GM18499 (cell line): Measurements from ENCODE around the gene TRIM25.

Experiments used
- ATAC-seq: cut with Tn5 transposase; IDR thresholded peaks from one replicate; pipeline ENCODE4 v1.9.1; 2021; ENCODE audit warnings: moderate number of reproducible peaks; ENCODE audit not compliant: insufficient read depth, unreplicated experiment

The TRIM25 gene

GRCh38 chr17:56928586-56928985 lies 14.7 kb upstream of the TRIM25 start:
- no peak for ATAC-seq

- no peak for ATAC-seq
Observed at GRCh38 chr17:56926704-56927103, 12.9 kb upstream of the TRIM25 start.

- ATAC-seq, result no peak
Observed at GRCh38 chr17:56926270-56926669, 12.4 kb upstream of the TRIM25 start.

GRCh38 chr17:56925088-56925487 lies 11.2 kb upstream of the TRIM25 start:
- no peak for ATAC-seq

GRCh38 chr17:56919717-56920116 lies 5.9 kb upstream of the TRIM25 start:
- ATAC-seq, result no peak

- ATAC-seq, result no peak
Observed at GRCh38 chr17:56918916-56919315, 5.1 kb upstream of the TRIM25 start.

- ATAC-seq, result no peak
Observed at GRCh38 chr17:56917559-56918296, 3.9 kb upstream of the TRIM25 start.

- no peak for ATAC-seq
Observed at GRCh38 chr17:56914581-56915273, 878 bp upstream of the TRIM25 start.

GRCh38 chr17:56913353-56913866 lies 439 bp downstream of the TRIM25 start:
- peak; percentile 23 for ATAC-seq

- ATAC-seq, result no peak
Observed at GRCh38 chr17:56913000-56913311, 893 bp downstream of the TRIM25 start.

- ATAC-seq, result no peak
Observed at GRCh38 chr17:56912105-56912999, 1.5 kb downstream of the TRIM25 start.

- no peak for ATAC-seq
Observed at GRCh38 chr17:56910509-56911235, 3.2 kb downstream of the TRIM25 start.

- no peak for ATAC-seq
Observed at GRCh38 chr17:56909742-56910508, 3.9 kb downstream of the TRIM25 start.

- ATAC-seq, result peak; percentile 60
Observed at GRCh38 chr17:56908001-56908542, 5.8 kb downstream of the TRIM25 start.

- no peak for ATAC-seq
Observed at GRCh38 chr17:56903560-56903959, 10.3 kb downstream of the TRIM25 start.

- ATAC-seq, result no peak
Observed at GRCh38 chr17:56902348-56902747, 11.5 kb downstream of the TRIM25 start.

GRCh38 chr17:56899403-56899802 lies 14.4 kb downstream of the TRIM25 start:
- ATAC-seq, result no peak

GRCh38 chr17:56898874-56899273 lies 15.0 kb downstream of the TRIM25 start:
- ATAC-seq, result no peak
